Measurements from ENCODE around the gene PRDM15.

PRDM15 gene

GRCh38 chr21:41859297-41859980 is 19.7 kb downstream of the PRDM15 start:
- DNase-seq, result no peak

DNA sequence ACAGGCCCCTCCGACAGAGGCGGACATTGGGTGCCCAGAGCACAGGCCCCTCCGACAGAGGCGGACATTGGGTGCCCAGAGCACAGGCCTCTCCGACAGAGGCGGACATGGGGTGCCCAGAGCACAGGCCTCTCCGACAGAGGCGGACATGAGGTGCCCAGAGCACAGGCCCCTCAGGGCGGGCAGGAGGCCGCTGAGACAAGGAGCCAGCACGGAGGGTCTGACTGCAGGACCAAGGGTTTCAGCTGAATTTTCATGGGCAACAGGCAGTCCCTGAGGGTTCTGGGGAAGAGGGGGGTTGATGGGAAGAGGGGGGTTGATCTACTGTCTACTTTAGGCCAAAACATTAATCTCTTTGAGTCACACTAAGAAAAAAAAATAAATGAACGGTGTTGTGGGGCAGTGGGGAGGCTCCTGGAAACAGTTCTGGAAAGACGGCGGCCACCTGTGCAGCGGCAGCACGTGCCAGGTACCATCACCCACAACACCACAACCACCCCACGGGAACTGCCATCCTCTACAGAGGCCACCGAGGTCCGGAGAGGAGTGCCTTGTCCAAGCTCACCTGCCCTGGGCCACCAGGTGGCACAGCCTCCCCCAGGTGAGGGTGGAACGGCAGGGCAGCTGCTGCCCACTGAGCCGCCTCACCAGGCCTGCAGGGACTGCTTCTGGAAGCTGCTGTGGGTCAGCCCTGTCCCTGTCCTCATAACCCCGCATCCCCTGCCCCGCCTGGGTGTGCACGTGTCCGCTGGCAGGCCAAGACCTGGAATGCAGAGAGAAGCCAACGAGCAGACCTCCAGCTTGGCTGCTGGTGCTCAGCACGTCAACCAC is 20.5 kb downstream of the PRDM15 start:
- DNase-seq, result no peak

DNA sequence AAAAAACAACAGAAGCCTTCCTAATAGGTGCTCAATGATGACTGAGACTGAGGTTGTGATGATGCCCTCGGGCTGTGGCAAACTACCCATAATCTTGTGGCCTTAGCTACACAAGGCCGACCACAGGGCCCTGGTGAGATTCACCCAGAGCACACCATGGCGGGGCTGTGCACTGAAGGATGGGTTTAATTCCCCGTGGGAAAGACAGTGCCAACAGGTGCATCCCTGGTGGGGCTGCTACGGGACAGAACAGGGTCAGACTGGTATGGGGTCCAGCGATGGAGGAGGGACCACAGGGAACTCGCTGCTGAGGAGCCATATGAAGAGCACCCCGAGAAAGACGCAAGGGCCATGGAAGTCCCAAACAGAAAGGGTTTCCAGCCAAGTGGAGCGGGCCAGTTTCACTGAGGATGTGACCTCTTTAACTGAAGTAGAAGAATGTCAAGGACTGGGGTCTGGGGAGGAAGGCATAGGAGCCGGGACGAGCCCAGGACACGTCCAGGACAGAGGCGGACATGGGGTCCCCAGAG is 21.3 kb downstream of the PRDM15 start:
- DNase-seq, result no peak

DNA sequence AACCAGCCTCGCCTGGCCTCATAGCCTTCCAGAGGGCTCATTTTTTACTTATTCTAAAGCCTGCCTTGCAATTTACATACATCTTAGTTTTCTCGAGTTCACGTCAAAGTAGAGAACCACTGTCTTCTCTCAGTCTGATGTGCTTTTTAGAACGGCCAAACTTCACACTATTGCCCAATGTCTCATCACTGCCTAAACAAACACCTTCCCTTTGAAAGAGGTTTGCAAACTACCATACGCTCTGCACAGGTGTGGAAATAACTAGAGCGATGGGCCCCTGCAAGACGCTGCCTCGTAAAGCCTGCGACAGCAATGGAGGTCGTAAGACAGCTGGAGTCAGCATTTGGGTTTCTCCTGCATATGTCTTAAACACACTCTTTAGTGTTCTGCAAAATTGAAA is 22.6 kb downstream of the PRDM15 start:
- no peak for DNase-seq

GRCh38 chr21:41854426-41854995 is 24.6 kb downstream of the PRDM15 start:
- no peak for DNase-seq

DNA sequence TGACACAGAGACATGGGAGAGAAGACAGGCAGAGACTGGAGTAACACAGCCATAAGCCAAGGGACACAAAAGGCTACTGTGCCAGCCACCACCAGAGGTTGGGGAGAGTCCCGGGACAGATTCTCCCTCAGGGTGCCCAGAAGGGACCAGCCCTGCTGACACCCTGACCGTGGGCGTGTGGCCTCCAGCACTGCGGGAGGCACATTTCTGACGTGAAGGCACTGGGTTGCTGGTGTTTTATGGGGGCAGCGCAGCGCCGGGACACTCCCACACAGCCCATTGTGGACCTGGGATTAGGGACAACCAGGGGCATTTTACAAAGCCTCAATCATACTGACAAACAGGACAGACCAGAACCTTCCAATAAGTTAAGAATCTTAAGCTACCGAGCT is 26.2 kb downstream of the PRDM15 start:
- no peak for DNase-seq

DNA sequence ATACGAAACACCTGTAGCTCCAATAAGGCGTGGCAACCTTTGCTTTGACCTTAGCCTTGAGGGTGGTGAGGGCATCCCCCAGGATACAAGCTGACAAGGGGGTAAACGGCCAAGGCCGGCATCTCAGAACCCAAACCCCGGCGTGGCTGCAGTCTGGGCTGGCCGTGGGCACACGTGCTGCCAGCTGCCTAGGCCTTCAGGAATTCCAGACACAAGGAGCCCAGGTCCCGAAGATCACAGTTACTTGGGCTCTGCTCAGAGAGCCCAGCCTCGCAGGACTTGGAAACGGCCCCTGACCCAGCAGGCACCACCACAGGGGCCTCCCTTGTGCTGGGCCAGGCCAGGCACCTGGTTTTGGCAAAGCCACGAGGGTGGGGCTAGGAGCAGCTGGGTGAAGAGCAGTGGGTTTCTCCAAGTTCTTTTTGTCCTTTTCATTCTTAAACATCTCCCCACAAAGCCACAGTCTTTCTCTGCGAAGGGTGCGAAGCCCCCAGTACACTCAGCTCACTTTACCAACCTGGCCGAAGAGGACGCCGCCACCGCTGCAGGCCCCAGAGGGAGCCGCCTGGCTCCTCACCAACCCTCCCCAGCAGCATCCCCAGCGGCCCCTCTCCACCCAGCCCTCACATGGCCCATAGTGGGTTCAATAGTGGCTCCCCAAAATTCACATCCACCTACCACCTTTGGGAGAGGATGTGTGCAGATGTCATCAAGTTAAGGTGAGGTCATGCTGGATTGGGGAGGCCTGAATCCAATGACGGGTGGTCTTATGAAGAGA is 26.8 kb downstream of the PRDM15 start:
- DNase-seq, result no peak

- DNase-seq, result no peak
Observed at GRCh38 chr21:41851090-41851790, 27.9 kb downstream of the PRDM15 start.

GRCh38 chr21:41850085-41850484 is 29.1 kb downstream of the PRDM15 start:
- DNase-seq, result no peak

GRCh38 chr21:41848958-41849580 is 30.1 kb downstream of the PRDM15 start:
- DNase-seq, result no peak

- no peak for DNase-seq
Observed at GRCh38 chr21:41848533-41848932, 30.6 kb downstream of the PRDM15 start.

- DNase-seq, result no peak
Observed at GRCh38 chr21:41847066-41847804, 31.9 kb downstream of the PRDM15 start.

- no peak for DNase-seq
Observed at GRCh38 chr21:41846536-41846935, 32.6 kb downstream of the PRDM15 start.

- no peak for DNase-seq
Observed at GRCh38 chr21:41846033-41846317, 33.2 kb downstream of the PRDM15 start.

- DNase-seq, result no peak
Observed at GRCh38 chr21:41845310-41846032, 33.7 kb downstream of the PRDM15 start.

DNA sequence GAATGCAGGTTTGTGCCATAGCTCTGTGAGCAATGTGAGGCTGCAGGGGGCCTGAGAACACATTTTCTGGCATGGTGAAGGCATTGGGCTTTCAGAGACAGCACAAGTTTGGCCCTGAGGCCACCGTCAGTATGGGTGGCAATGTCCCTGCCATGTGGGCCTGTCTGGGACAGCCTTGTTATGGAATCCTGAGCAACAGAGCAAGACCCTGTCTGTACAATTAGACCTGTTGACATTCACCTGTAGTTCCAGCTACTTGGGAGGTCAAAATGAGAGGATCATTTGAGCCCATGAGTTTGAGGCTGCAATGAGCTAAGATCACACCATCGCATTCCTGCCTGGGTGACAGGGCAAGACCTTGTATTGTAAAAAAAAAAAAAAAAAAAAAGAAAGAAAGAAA is 35.6 kb downstream of the PRDM15 start:
- DNase-seq, result no peak

GRCh38 chr21:41840880-41841279 is 38.3 kb downstream of the PRDM15 start:
- no peak for DNase-seq

GRCh38 chr21:41839387-41840000 is 39.6 kb downstream of the PRDM15 start:
- no peak for DNase-seq

DNA sequence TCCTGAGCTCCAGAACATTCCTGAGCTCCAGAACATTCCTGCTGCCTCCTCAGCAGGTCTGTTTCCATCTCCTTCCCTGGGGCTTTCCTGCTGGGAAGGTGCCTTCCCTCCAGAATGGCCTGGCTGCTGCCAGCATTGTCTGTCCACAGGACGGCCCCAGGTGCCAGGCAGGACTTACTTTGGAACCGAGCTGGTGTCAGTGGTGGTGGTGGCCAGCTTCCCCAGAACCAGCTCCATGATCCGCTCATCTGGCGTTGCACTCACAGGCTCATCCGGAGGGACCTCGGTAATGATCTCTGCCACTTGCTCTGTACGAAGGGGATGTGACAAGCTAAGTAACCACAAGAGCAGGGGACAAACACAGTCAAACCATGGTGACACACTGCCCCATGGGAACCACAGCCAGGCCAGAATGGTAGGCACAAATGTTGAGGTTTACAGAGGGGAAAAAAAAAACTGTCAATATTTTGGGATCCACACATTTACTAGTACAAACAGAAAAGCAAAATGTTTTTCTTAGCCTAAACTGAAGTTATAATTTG is 41.3 kb downstream of the PRDM15 start:
- no peak for DNase-seq

Data from activated CD8-positive, alpha-beta memory T cell treated with anti-CD3 and anti-CD28 coated beads for 24 hours (primary cell).